BLaER1 (cell line): ENCODE data around the gene ZFYVE19.

ENCODE experiments used
- H3K27ac ChIP-seq: shearing (Covaris generic); formaldehyde crosslinking; 2 replicates; pipeline ENCODE4 v1.8.1; 2022
- H3K27me3 ChIP-seq: shearing (Covaris generic); formaldehyde crosslinking; 2 replicates; pipeline ENCODE4 v1.8.1; 2022
- H3K36me3 ChIP-seq: shearing (Covaris generic); formaldehyde crosslinking; 2 replicates; pipeline ENCODE4 v1.8.1; 2022
- H3K4me1 ChIP-seq: shearing (Covaris generic); formaldehyde crosslinking; 2 replicates; pipeline ENCODE4 v1.8.1; 2022
- H3K4me2 ChIP-seq: shearing (Covaris generic); formaldehyde crosslinking; 2 replicates; pipeline ENCODE4 v1.8.1; 2022
- H3K4me3 ChIP-seq: shearing (Covaris generic); formaldehyde crosslinking; 2 replicates; pipeline ENCODE4 v1.8.1; 2022
- H3K9ac ChIP-seq: shearing (Covaris generic); formaldehyde crosslinking; 2 replicates; pipeline ENCODE4 v1.8.1; 2022
- H3K9me3 ChIP-seq: shearing (Covaris generic); formaldehyde crosslinking; 2 replicates; pipeline ENCODE4 v1.8.1; 2022
- H4K20me1 ChIP-seq: shearing (Covaris generic); formaldehyde crosslinking; 2 replicates; pipeline ENCODE4 v1.8.1; 2022
- Cebpa-rat ChIP-seq: shearing (Covaris generic); IDR thresholded peaks from 2 replicates; pipeline ENCODE4 v1.8.1; 2022

Gene ZFYVE19

GRCh38 chr15:40807888-40808461 lies 1.1 kb downstream of the ZFYVE19 start:
- Histone ChIP-seq H3K4me2 (peak overlapping the region; percentile 89), H4K20me1 (no peaks in the 10 kb centered on the region), H3K27me3 (no peaks in the 10 kb centered on the region), H3K9ac (peak overlapping the region; percentile 92), H3K4me3 (peak overlapping the region; percentile 82), H3K9me3 (no peaks in the 10 kb centered on the region), H3K36me3 (peaks cover 24% of the 10 kb centered on the region), H3K4me1 (peaks cover 25% of the 10 kb centered on the region), H3K27ac (no peak overlapping the region)
- TF ChIP-seq Cebpa-rat = no peak

DNA sequence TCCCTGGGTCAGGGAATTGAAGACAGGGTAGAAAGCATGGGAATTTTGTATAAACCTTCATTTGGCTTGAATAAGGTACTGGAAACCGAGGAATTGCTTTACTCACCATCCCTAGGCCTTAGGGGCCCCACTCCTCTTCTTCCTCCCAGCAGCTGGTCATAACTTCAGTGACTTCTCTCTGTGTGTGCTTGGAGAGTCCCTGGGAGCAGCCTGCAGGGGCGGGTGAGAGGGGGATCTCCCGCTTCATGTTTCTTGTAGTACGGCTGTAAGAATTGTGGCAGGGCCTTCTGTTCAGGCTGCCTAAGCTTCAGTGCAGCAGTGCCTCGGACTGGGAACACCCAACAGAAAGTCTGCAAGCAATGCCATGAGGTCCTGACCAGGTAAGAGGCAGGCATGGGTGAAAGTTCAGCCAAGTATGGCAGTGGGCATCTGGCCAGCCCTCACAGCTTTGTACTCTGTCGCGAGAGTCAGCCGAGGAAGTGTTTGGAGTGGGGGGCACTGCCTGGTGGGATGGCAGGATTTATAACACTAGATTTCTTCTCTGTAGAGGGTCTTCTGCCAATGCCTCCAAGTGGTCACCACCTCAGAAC lies 2.1 kb downstream of the ZFYVE19 start:
- TF ChIP-seq Cebpa-rat = no peak
- no peak overlapping the region for H3K4me3 ChIP-seq
- no peak overlapping the region for H3K9ac ChIP-seq
- no peak overlapping the region for H3K27ac ChIP-seq
- no peaks in the 10 kb centered on the region for H3K27me3 ChIP-seq
- H3K4me1 ChIP-seq = peaks cover 25% of the 10 kb centered on the region
- peaks cover 34% of the 10 kb centered on the region for H3K36me3 ChIP-seq
- no peaks in the 10 kb centered on the region for H3K9me3 ChIP-seq
- H4K20me1 ChIP-seq = no peaks in the 10 kb centered on the region
- H3K4me2 ChIP-seq = no peak overlapping the region

- Histone ChIP-seq H3K4me1 (peaks cover 12% of the 10 kb centered on the region), H4K20me1 (no peaks in the 10 kb centered on the region), H3K4me2 (no peak overlapping the region), H3K9ac (no peak overlapping the region), H3K9me3 (no peaks in the 10 kb centered on the region), H3K36me3 (peaks cover 49% of the 10 kb centered on the region), H3K27me3 (no peaks in the 10 kb centered on the region), H3K27ac (no peak overlapping the region), H3K4me3 (no peak overlapping the region)
- TF ChIP-seq Cebpa-rat = no peak
These were observed 6.0 kb downstream of the ZFYVE19 start for GRCh38 chr15:40812721-40813425.

- peaks cover 41% of the 10 kb centered on the region for H3K36me3 ChIP-seq
- H3K9me3 ChIP-seq = no peaks in the 10 kb centered on the region
- H3K4me1 ChIP-seq = no peaks in the 10 kb centered on the region
- H3K4me3 ChIP-seq = no peak overlapping the region
- H3K4me2 ChIP-seq = no peak overlapping the region
- TF ChIP-seq Cebpa-rat = no peak
- no peaks in the 10 kb centered on the region for H3K27me3 ChIP-seq
- no peak overlapping the region for H3K9ac ChIP-seq
- H3K27ac ChIP-seq = no peak overlapping the region
- H4K20me1 ChIP-seq = no peaks in the 10 kb centered on the region
These were observed 8.3 kb downstream of the ZFYVE19 start for GRCh38 chr15:40815042-40815698.

- no peak overlapping the region for H3K4me3 ChIP-seq
- H3K9me3 ChIP-seq = no peaks in the 10 kb centered on the region
- no peak for TF ChIP-seq Cebpa-rat
- H3K4me2 ChIP-seq = no peak overlapping the region
- H3K27me3 ChIP-seq = no peaks in the 10 kb centered on the region
- no peak overlapping the region for H3K9ac ChIP-seq
- H4K20me1 ChIP-seq = no peaks in the 10 kb centered on the region
- H3K36me3 ChIP-seq = peaks cover 15% of the 10 kb centered on the region
- no peaks in the 10 kb centered on the region for H3K4me1 ChIP-seq
- no peak overlapping the region for H3K27ac ChIP-seq
These were observed 12.2 kb downstream of the ZFYVE19 start for GRCh38 chr15:40819048-40819447.

DNA sequence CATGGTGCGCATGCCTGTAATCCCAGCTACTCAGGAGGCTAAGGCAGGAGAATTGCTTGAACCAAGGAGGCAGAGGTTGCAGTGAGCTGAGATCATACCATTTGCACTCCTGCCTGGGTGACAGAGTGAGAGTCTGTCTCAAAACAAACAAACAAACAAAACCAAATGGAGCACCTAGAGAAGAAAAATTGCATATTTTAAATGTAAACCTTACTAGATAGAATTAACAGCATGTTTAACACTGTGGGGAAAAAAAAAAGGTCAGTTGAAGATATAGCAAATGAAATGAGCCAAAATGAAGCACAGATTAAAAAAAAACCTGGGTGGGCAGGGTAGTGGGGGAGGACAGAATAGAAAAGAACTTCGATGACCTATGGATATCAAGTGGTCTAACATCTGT lies 14.3 kb downstream of the ZFYVE19 start:
- Histone ChIP-seq H3K9me3 (no peaks in the 10 kb centered on the region), H3K4me2 (no peak overlapping the region), H3K4me1 (no peaks in the 10 kb centered on the region), H4K20me1 (no peaks in the 10 kb centered on the region), H3K4me3 (no peak overlapping the region), H3K9ac (no peak overlapping the region), H3K36me3 (no peaks in the 10 kb centered on the region), H3K27me3 (no peaks in the 10 kb centered on the region), H3K27ac (no peak overlapping the region)
- no peak for TF ChIP-seq Cebpa-rat

DNA sequence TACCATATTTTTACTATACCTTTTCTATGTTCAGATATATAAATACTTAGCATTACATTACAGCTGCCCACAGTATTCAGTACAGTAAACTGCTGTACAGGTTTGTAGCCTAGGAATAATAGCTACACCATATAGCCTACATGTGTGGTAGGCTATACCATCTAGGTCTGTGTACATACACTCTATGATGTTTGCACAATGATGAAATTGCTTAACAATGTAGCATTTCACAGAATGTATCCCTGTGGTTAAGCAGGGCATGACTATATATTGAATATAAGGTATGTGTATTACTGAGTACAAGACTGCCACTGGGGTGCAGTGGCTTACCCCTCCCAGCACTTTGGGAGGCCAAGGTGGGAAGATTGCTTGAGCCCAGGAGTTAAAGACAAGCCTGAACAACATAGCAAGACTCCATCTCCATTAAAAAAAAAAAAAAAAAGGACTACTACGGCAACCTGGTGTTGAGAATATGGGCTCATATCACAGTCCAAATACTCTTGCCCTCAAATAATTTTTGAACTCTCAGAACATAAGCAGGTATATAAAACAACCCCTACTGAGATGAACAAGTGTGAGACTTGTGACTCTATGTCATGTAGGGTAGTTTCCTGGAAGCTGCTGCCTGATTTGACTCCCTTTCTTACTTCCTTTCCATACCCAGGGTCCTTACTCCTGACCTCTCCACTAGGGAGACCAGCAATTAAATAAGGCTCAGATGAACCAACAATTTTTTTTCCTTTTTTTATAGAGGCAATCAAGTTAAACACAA lies 16.9 kb downstream of the ZFYVE19 start:
- H3K4me1 ChIP-seq = no peaks in the 10 kb centered on the region
- no peaks in the 10 kb centered on the region for H3K27me3 ChIP-seq
- no peak overlapping the region for H3K9ac ChIP-seq
- no peak overlapping the region for H3K27ac ChIP-seq
- H3K9me3 ChIP-seq = no peaks in the 10 kb centered on the region
- no peaks in the 10 kb centered on the region for H4K20me1 ChIP-seq
- no peaks in the 10 kb centered on the region for H3K36me3 ChIP-seq
- TF ChIP-seq Cebpa-rat = no peak
- no peak overlapping the region for H3K4me2 ChIP-seq
- no peak overlapping the region for H3K4me3 ChIP-seq

GRCh38 chr15:40825661-40826422 lies 19.0 kb downstream of the ZFYVE19 start:
- no peak overlapping the region for H3K9ac ChIP-seq
- no peak overlapping the region for H3K4me3 ChIP-seq
- H3K9me3 ChIP-seq = no peaks in the 10 kb centered on the region
- no peaks in the 10 kb centered on the region for H3K36me3 ChIP-seq
- TF ChIP-seq Cebpa-rat = no peak
- H3K4me1 ChIP-seq = no peaks in the 10 kb centered on the region
- no peak overlapping the region for H3K4me2 ChIP-seq
- H3K27me3 ChIP-seq = no peaks in the 10 kb centered on the region
- no peak overlapping the region for H3K27ac ChIP-seq
- no peaks in the 10 kb centered on the region for H4K20me1 ChIP-seq

GRCh38 chr15:40826423-40827075 lies 19.7 kb downstream of the ZFYVE19 start:
- no peaks in the 10 kb centered on the region for H3K36me3 ChIP-seq
- no peaks in the 10 kb centered on the region for H3K27me3 ChIP-seq
- no peak overlapping the region for H3K9ac ChIP-seq
- H3K4me1 ChIP-seq = no peaks in the 10 kb centered on the region
- no peak overlapping the region for H3K27ac ChIP-seq
- TF ChIP-seq Cebpa-rat = no peak
- no peak overlapping the region for H3K4me2 ChIP-seq
- no peaks in the 10 kb centered on the region for H3K9me3 ChIP-seq
- H3K4me3 ChIP-seq = no peak overlapping the region
- no peaks in the 10 kb centered on the region for H4K20me1 ChIP-seq
